Measurements from ENCODE around the gene GPX7.

Gene GPX7

GRCh38 chr1:52602856-52603600 lies 857 bp downstream of the GPX7 start:
- peaks cover 4% of the 10 kb centered on the region; the same call in 1 of the 2 replicates for H3K79me2 ChIP-seq (ENCODE audit: insufficient read depth, low read length)
- H3K27ac ChIP-seq (ENCODE audit: low read depth, low read length): peak overlapping the region; percentile 61
- H3K27me3 ChIP-seq (ENCODE audit: low read length): no peaks in the 10 kb centered on the region
- H3K36me3 ChIP-seq (ENCODE audit: low read length): no peaks in the 10 kb centered on the region
- peak overlapping the region; percentile 53 for H3K4me2 ChIP-seq (ENCODE audit: low read depth, low read length, poor library complexity, severe bottlenecking)
- H3K9ac ChIP-seq (ENCODE audit: low read length): peak overlapping the region; percentile 57
- H3K9me2 ChIP-seq (replicated peaks; ENCODE audit: insufficient read depth, low read length): no peaks in the 10 kb centered on the region
- no peaks in the 10 kb centered on the region for H3K9me3 ChIP-seq (ENCODE audit: insufficient read depth, low read length)
- H4K20me1 ChIP-seq (ENCODE audit: low read depth, low read length): no peaks in the 10 kb centered on the region
- H3F3A ChIP-seq (ENCODE audit: insufficient read depth): peaks cover 13% of the 10 kb centered on the region; the same call in 1 of the 2 replicates
- H3K4me3 ChIP-seq (ENCODE audit: insufficient read depth, low read length, poor library complexity, severe bottlenecking): peak overlapping the region; percentile 45
- no peak overlapping the region for H2AFZ ChIP-seq (ENCODE audit: low read depth, low read length, severe bottlenecking)
- TF ChIP-seq CTCF (IDR thresholded peaks at IDR 0.05; ENCODE audit: insufficient read depth, low read length, poor library complexity, severe bottlenecking) (no peak), EZH2phosphoT487 (conservative IDR thresholded peaks at IDR 0.05; ENCODE audit: low read length) (no peak)

GRCh38 chr1:52603630-52604029 lies 1.5 kb downstream of the GPX7 start:
- peak overlapping the region; percentile 53 for H3K4me2 ChIP-seq (ENCODE audit: low read depth, low read length, poor library complexity, severe bottlenecking)
- TF ChIP-seq EZH2phosphoT487 (conservative IDR thresholded peaks at IDR 0.05; ENCODE audit: low read length): no peak
- TF ChIP-seq CTCF (IDR thresholded peaks at IDR 0.05; ENCODE audit: insufficient read depth, low read length, poor library complexity, severe bottlenecking): no peak
- H2AFZ ChIP-seq (ENCODE audit: low read depth, low read length, severe bottlenecking): no peak overlapping the region
- H3K27me3 ChIP-seq (ENCODE audit: low read length): no peaks in the 10 kb centered on the region
- H4K20me1 ChIP-seq (ENCODE audit: low read depth, low read length): no peaks in the 10 kb centered on the region
- H3K36me3 ChIP-seq (ENCODE audit: low read length): peaks cover 3% of the 10 kb centered on the region; the same call in 1 of the 2 replicates
- H3K27ac ChIP-seq (ENCODE audit: low read depth, low read length): peak overlapping the region; percentile 61
- H3K79me2 ChIP-seq (ENCODE audit: insufficient read depth, low read length): peaks cover 4% of the 10 kb centered on the region; the same call in 1 of the 2 replicates
- H3K9ac ChIP-seq (ENCODE audit: low read length): peak overlapping the region; percentile 57
- peak overlapping the region; percentile 45 for H3K4me3 ChIP-seq (ENCODE audit: insufficient read depth, low read length, poor library complexity, severe bottlenecking)
- no peaks in the 10 kb centered on the region for H3K9me2 ChIP-seq (replicated peaks; ENCODE audit: insufficient read depth, low read length)
- H3F3A ChIP-seq (ENCODE audit: insufficient read depth): peaks cover 13% of the 10 kb centered on the region; the same call in 1 of the 2 replicates
- no peaks in the 10 kb centered on the region for H3K9me3 ChIP-seq (ENCODE audit: insufficient read depth, low read length)

- Histone ChIP-seq H3K9me3 (ENCODE audit: insufficient read depth, low read length) (no peaks in the 10 kb centered on the region), H3K4me3 (ENCODE audit: insufficient read depth, low read length, poor library complexity, severe bottlenecking) (no peak overlapping the region), H3K36me3 (ENCODE audit: low read length) (peaks cover 3% of the 10 kb centered on the region; the same call in 1 of the 2 replicates), H3K9me2 (replicated peaks; ENCODE audit: insufficient read depth, low read length) (no peaks in the 10 kb centered on the region), H3K27ac (ENCODE audit: low read depth, low read length) (peak overlapping the region; percentile 61), H3K79me2 (ENCODE audit: insufficient read depth, low read length) (peaks cover 4% of the 10 kb centered on the region; the same call in 1 of the 2 replicates), H4K20me1 (ENCODE audit: low read depth, low read length) (no peaks in the 10 kb centered on the region), H3K27me3 (ENCODE audit: low read length) (no peaks in the 10 kb centered on the region), H3K4me2 (ENCODE audit: low read depth, low read length, poor library complexity, severe bottlenecking) (peak overlapping the region; percentile 53), H3K9ac (ENCODE audit: low read length) (peak overlapping the region; percentile 57), H2AFZ (ENCODE audit: low read depth, low read length, severe bottlenecking) (no peak overlapping the region), H3F3A (ENCODE audit: insufficient read depth) (peaks cover 13% of the 10 kb centered on the region; the same call in 1 of the 2 replicates)
- no peak for TF ChIP-seq CTCF (IDR thresholded peaks at IDR 0.05; ENCODE audit: insufficient read depth, low read length, poor library complexity, severe bottlenecking)
- TF ChIP-seq EZH2phosphoT487 (conservative IDR thresholded peaks at IDR 0.05; ENCODE audit: low read length): no peak
Observed at GRCh38 chr1:52604063-52604770, 2.0 kb downstream of the GPX7 start.

Data from SU-DHL-6 (cell line).